Stimulated activated effector memory CD8-positive, alpha-beta T cell treated with anti-CD3 and anti-CD28 coated beads, Interleukin-12 subunit alpha, Interleukin-12 subunit beta, amount 100 ng/mL, for 72 hours (primary cell): ENCODE data around the gene CACNA1C.

Experiments used
- ATAC-seq: fragments of 150-1000 bp; cut with Tn5 transposase; 2 replicates; pipeline ENCODE4 v1.10.0; 2021
- DNase-seq, 2 donors: peaks; one replicate each; pipeline ENCODE4 v3.0.0; 2021 to 2022; ENCODE audit warnings: low spot score in 2 of 2
- H3K27ac Mint-ChIP-seq: one replicate; pipeline ENCODE4 v1.8.0; 2022; ENCODE audit warnings: mild to moderate bottlenecking, mixed read lengths
- H3K36me3 Mint-ChIP-seq: one replicate; pipeline ENCODE4 v1.8.0; 2022; ENCODE audit warnings: mild to moderate bottlenecking, mixed read lengths
- H3K4me1 Mint-ChIP-seq: one replicate; pipeline ENCODE4 v1.8.0; 2022; ENCODE audit warnings: mixed read lengths
- H3K4me3 Mint-ChIP-seq: one replicate; pipeline ENCODE4 v1.8.0; 2022; ENCODE audit warnings: mild to moderate bottlenecking, mixed read lengths
- H3K9me3 Mint-ChIP-seq: one replicate; pipeline ENCODE4 v1.8.0; 2022; ENCODE audit warnings: mixed read lengths

The CACNA1C gene

DNA sequence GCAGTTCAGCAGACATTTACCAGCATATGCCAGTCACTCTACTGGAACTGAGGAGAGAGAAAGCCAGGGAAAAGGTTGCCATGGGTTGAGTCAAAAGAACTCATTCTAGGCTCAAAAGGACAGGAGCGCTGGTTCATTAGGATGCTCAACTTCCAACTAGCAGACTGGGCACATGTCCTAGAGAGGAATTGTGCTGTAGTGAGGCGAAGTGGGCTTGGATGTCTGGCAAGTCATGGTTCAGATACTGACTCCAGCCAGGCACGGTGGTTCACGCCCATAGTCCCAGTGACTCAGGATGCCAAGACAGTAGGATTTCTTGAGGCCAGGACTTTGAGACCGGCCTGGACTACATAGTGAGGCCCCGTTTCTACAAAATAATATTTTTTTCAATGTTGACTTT lies 281.5 kb downstream of the CACNA1C start:
- H3K27ac Mint-ChIP-seq = no peak overlapping the region
- no peaks in the 10 kb centered on the region for H3K4me1 Mint-ChIP-seq
- H3K36me3 Mint-ChIP-seq = no peaks in the 10 kb centered on the region
- H3K4me3 Mint-ChIP-seq = no peak overlapping the region
- DNase-seq = no peak
- no peak for ATAC-seq
- no peaks in the 10 kb centered on the region for H3K9me3 Mint-ChIP-seq

DNA sequence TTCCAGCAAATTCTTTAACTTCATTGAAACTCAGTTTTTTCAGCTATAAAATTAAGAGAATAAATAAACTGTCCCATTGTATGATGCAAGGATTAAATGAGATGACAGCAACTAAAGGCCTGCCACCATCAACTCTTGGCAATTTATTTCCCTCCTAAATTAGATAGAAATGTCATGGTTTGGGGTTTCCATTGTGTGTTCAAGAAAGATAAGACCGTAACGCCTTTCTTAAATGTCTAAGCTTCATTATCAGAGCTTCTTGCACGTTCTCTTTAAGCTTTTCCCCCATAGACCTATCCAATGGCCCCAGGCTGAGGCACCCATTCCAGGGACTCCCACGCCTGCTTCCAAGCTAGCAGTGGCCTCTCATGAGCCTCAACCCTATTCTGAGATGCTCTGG lies 281.9 kb downstream of the CACNA1C start:
- Mint-ChIP-seq H3K36me3 (no peaks in the 10 kb centered on the region), H3K27ac (no peak overlapping the region), H3K4me3 (no peak overlapping the region), H3K4me1 (no peaks in the 10 kb centered on the region), H3K9me3 (no peaks in the 10 kb centered on the region)
- ATAC-seq (no peak), DNase-seq (no peak)

DNA sequence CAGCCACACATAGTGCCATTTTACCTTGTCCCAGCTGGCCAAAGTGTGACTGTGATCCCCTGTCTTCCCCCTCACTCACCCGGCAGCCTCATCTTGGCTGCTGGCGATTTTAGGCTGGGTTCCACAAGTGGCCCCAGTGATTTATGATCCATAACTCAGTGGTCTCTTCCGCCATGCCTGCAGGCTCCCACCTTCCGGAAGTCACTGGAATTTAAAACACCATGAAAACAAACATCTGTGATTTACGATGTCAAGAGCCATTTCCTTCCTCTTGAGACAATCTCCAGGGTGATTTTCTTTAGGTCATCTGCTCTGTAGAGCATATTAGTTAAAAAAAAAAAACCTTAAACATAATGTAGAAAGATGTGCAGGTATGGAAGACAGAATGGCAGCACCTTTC lies 282.3 kb downstream of the CACNA1C start:
- H3K27ac Mint-ChIP-seq = no peak overlapping the region
- ATAC-seq = no peak
- H3K36me3 Mint-ChIP-seq = no peaks in the 10 kb centered on the region
- H3K4me1 Mint-ChIP-seq = no peaks in the 10 kb centered on the region
- no peak for DNase-seq
- no peak overlapping the region for H3K4me3 Mint-ChIP-seq
- H3K9me3 Mint-ChIP-seq = no peaks in the 10 kb centered on the region

DNA sequence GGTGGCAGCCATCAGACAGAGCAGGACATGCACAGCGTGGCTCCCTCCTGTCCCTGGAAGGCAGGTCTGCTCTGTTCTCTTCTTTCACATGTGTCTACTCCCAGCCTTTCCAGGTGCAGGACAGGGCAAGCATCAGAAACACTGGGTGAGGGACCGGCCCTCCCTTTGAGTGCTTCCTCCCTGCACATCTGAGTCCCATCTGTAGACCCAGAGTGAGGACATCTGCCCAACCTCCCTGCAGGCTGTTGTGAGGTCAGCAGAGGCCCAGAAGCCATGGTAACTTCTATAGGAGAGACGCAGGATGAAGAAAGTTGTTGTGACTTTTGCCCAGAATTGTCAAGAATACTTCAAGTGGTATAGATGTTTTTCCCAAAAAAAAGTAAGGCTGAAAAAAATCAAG lies 282.7 kb downstream of the CACNA1C start:
- Mint-ChIP-seq H3K4me3 (no peak overlapping the region), H3K27ac (no peak overlapping the region), H3K4me1 (no peaks in the 10 kb centered on the region), H3K9me3 (no peaks in the 10 kb centered on the region), H3K36me3 (no peaks in the 10 kb centered on the region)
- DNase-seq = no peak
- ATAC-seq = no peak

DNA sequence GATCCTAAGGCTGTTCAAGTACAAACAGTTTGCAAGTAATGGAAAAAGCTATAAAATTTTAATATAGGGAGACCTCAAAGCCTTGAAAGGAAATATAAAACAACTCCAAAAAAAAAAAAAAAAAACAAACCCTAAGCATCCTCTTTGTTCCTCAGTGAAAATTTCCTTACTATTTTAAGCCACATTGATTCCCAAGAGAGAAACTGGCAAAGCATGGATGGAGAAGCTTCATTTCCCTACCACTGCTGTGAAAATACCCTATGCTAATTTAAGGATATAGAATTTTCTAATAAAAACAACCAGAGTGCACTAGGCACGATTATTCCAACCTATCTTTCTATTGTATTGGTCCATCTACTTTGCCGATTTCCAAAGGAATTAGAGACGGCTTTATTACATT lies 283.1 kb downstream of the CACNA1C start:
- Mint-ChIP-seq H3K9me3 (no peaks in the 10 kb centered on the region), H3K4me3 (no peak overlapping the region), H3K27ac (no peak overlapping the region), H3K4me1 (no peaks in the 10 kb centered on the region), H3K36me3 (no peaks in the 10 kb centered on the region)
- ATAC-seq (no peak), DNase-seq (no peak)

DNA sequence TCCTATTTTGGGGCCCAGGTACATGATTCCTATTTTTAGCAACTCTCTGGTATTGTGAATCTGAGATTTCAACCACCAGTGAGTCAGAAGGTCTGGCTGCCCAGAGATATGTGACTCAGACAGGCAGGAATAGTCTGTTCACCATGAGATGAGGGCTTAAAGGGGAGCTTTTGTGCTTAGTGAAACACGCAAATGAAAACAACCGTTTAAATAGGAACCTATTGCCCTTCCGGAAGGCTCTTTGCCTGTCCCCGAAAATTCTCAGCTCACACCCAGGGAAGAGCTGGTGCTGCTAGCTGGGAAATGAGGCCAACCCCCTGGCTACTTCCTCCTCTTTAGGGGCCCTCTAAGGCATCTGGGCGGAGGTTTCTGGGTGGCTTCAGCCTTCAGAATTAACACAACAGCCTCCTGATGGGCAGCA lies 283.6 kb downstream of the CACNA1C start:
- ATAC-seq (peak; percentile 83), DNase-seq (no peak)
- H3K27ac Mint-ChIP-seq = no peak overlapping the region
- H3K9me3 Mint-ChIP-seq = no peaks in the 10 kb centered on the region
- H3K36me3 Mint-ChIP-seq = no peaks in the 10 kb centered on the region
- H3K4me1 Mint-ChIP-seq = no peaks in the 10 kb centered on the region
- no peak overlapping the region for H3K4me3 Mint-ChIP-seq

DNA sequence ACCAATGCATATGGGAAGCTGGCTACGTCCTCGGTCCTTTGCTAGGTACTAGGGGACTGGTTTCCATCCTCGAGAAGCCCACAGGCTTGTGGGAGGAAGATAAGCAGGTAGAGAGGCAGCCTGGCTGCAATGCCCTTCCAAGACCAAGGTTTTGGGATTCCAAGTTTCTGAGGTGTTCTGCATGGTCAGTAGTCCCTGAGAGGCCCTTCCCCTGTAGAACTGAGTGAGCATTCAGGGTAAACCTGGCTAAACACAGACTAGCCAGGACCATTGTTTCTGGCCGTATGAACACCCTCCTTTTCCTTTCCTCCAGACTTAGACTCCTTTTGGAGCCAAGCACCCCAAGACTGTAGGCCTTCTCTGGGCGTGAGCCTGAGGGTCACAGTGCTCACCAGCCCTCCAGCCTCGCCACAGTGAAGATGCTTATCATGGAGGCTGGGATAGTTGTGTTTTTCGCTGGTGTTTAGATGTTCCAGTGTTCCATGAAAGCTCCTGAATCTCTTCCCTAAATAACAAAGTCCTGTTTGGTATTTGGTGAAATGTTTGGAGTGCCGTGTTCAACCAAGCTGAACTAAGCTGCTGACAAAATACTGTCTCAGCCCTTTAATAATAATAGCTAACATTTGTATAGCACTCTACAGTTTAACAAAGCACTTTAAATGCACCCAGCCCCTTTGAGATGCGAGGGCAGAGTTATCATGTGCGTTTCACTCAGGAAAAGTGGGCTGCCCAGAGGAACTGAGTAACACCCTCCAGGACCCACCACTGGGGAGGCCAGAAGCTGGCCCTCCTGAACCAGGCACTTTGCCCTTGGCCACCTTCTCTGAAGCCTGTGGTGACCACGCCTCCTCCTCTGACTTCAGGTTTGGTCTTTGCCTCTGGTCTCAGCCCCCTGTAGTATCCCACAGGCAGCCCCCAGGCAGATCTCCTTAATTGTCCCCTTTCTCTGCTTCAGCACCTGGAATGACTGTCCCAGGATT lies 284.5 kb downstream of the CACNA1C start:
- Mint-ChIP-seq H3K36me3 (no peaks in the 10 kb centered on the region), H3K27ac (no peak overlapping the region), H3K9me3 (no peaks in the 10 kb centered on the region), H3K4me3 (no peak overlapping the region), H3K4me1 (no peaks in the 10 kb centered on the region)
- ATAC-seq (no peak), DNase-seq (no peak)

DNA sequence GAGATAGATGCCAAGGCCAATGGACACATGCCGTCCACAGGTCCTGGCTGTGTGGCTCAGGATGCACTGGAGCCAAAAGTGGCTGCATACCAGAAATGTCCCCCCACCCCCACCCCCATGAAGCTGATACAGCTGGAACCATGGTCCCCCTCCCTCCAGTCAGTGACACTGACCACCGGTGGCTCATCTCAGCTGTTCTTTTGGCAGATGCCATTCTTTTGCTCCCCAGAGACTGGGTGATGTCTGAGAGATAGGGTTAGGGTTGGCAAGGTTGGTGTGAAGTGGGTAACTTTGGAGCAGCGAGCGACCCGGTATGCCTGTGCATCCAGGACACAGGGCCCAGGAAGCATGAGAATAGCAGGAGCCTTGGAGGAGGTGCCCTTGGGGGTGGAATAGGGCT lies 285.6 kb downstream of the CACNA1C start:
- H3K4me1 Mint-ChIP-seq = no peaks in the 10 kb centered on the region
- no peak for ATAC-seq
- DNase-seq = no peak
- H3K9me3 Mint-ChIP-seq = no peaks in the 10 kb centered on the region
- no peaks in the 10 kb centered on the region for H3K36me3 Mint-ChIP-seq
- no peak overlapping the region for H3K27ac Mint-ChIP-seq
- H3K4me3 Mint-ChIP-seq = no peak overlapping the region

DNA sequence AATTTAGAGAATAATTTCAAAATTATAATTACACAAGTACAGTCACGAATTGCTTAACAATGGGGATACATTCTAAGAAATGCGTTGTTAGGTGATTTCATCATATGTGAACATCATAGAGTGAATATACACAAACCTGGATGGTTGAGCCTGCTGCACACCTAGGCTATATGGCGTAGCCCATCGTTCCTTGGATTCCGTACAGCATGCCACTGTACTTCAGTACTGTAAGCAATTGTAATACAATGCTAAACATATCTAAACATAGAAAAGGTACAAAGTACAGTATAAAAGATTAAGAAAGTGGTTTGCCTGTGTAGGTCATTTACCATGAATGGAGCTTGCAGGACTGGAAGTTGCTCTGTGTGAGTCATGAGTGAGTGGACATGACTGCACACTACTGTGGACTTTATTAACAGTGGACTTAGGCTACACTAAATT lies 286.2 kb downstream of the CACNA1C start:
- H3K36me3 Mint-ChIP-seq = no peaks in the 10 kb centered on the region
- ATAC-seq (no peak), DNase-seq (no peak)
- no peak overlapping the region for H3K4me3 Mint-ChIP-seq
- H3K9me3 Mint-ChIP-seq = no peaks in the 10 kb centered on the region
- no peaks in the 10 kb centered on the region for H3K4me1 Mint-ChIP-seq
- no peak overlapping the region for H3K27ac Mint-ChIP-seq

DNA sequence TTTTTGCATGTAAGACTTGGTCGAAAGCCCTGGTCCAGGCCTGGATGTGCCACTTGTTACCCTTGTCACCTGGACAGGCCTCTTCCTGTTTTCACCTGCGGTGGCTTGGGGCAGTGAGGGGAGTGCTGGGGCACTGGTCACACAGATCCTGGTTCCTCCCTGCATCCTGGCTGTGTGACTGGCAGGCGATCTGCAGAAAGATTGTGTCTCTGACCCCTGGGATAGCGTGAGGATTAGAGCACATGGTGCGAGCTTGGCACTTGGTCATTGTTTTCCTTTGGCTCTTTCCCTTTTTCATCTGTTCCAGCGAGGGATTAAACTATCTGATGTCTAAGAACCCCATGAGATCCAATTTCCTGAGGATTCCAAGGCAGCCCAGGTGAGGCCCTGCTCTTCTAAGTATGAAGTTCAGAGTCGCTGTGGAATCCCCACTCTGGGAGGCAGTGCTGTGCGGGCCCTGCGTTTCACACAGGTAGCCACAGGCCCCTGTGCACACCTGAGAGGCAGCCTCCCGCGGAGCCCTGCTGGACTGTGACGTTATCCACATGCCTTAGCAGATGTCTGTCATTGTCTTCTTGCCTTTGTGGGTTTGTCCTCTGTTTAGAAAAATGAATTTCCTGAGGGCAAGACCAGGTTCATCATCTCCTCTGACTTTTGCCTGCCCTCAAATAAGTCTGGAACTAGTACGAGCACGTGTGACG lies 288.4 kb downstream of the CACNA1C start:
- no peak overlapping the region for H3K4me3 Mint-ChIP-seq
- no peaks in the 10 kb centered on the region for H3K36me3 Mint-ChIP-seq
- no peaks in the 10 kb centered on the region for H3K4me1 Mint-ChIP-seq
- no peak overlapping the region for H3K27ac Mint-ChIP-seq
- no peak for ATAC-seq
- H3K9me3 Mint-ChIP-seq = no peaks in the 10 kb centered on the region
- no peak for DNase-seq

DNA sequence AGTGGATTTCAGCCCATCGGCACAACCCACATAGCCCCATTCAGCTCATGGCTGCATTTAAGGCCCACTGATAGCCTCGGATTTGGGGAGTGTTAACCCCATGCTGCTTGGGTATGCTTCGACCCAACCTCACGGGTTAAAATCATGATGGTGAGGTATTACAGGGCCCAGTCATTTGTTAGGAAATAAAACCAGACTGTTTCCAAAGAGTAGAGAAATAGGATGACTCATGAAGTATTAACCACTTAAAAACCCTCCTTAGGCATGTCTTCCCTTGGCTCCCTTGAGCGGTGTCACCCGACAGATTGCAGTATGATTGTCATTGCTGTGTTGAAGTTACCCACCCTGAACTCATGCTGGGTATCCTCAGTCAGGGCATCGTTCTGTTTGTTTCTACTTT lies 289.1 kb downstream of the CACNA1C start:
- no peaks in the 10 kb centered on the region for H3K9me3 Mint-ChIP-seq
- H3K4me1 Mint-ChIP-seq = no peaks in the 10 kb centered on the region
- no peak overlapping the region for H3K4me3 Mint-ChIP-seq
- no peak for DNase-seq
- H3K36me3 Mint-ChIP-seq = no peaks in the 10 kb centered on the region
- H3K27ac Mint-ChIP-seq = no peak overlapping the region
- ATAC-seq = no peak

DNA sequence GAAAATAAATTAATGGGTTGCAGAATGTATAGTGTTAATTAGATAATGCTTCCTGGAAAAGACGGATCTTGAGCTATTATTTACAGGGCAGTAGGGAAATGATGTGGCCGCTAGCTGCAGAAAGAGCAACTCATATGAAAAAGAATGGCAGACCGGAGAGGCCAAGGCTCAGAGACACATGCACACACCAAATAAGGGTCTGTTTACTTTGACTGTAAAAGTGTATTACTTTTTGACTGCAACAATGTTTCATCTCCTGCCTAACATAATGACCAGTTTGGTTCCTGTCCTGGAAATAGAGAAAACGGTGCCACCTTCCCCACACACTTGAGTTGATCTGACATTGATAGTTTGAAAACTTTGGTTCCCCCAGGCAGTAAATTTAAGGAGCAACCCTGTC lies 290.9 kb downstream of the CACNA1C start:
- Mint-ChIP-seq H3K4me1 (no peaks in the 10 kb centered on the region), H3K9me3 (no peaks in the 10 kb centered on the region), H3K27ac (no peak overlapping the region), H3K36me3 (no peaks in the 10 kb centered on the region), H3K4me3 (no peak overlapping the region)
- ATAC-seq (no peak), DNase-seq (no peak)

DNA sequence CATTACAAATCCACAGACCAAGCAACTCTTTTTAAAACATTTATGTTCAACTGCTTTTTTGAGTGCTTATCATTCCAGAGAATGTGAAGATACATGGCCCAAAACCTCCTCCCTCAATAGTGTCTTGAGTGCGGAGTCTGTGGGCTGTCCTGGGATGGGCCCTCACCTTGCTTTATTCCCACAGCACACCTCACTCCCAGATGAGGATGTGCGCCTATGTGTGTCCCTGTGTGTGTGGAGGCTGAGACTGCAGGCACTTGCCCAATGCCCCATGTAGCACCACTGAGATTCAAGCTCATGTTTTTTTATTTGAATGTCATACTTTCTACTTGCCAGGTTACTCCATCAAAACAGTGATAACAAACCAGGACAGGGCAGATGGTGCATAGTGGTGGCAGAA lies 291.7 kb downstream of the CACNA1C start:
- no peak for ATAC-seq
- Mint-ChIP-seq H3K27ac (no peak overlapping the region), H3K36me3 (no peaks in the 10 kb centered on the region), H3K4me3 (no peak overlapping the region), H3K9me3 (no peaks in the 10 kb centered on the region), H3K4me1 (no peaks in the 10 kb centered on the region)
- DNase-seq = no peak

DNA sequence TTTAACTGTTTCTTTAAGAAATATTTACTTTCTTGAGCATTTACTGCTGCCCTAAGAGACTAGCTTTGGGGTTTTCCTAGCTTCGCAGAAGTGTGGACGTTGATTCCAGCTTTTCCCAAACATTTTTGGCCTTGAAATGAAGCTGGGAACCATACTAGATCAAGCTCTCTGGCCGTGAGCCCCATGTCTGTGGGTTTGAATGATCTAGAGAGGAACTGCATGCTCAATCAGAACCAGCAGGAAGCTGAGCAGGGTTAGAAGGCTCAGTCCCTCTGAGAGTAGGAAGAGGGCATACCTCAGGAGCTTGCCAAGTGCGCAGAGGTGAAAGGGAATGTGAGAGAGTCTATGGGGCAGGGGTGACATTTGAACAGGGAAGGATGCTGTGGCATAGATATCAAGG lies 292.1 kb downstream of the CACNA1C start:
- no peak for ATAC-seq
- no peaks in the 10 kb centered on the region for H3K4me1 Mint-ChIP-seq

DNA sequence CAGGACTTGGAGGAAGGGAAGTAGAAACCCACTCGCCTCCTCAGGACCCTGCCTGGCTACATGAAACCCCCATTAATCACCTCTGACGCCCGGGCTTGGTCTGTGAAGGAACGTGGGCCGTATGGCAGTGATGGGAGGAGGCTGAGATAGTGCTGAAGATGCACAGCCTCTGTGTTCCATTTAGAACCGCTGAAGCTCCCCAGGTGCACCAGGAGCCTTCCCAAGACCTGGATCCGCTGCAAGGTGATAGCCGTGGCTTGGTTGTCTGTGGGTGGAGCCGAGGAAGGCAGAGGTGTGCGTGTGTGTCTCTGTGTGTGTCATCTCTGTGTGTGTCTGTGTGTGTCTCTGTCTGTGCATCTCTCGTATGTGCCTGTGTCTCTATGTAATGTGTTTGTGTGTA lies 293.1 kb downstream of the CACNA1C start:
- H3K36me3 Mint-ChIP-seq = no peaks in the 10 kb centered on the region
- DNase-seq (no peak), ATAC-seq (no peak)
- H3K27ac Mint-ChIP-seq = no peak overlapping the region
- no peaks in the 10 kb centered on the region for H3K9me3 Mint-ChIP-seq
- H3K4me1 Mint-ChIP-seq = no peaks in the 10 kb centered on the region
- H3K4me3 Mint-ChIP-seq = no peak overlapping the region

More for the DNA sequence above, 292.1 kb downstream of the CACNA1C start:
- no peaks in the 10 kb centered on the region for H3K9me3 Mint-ChIP-seq
- H3K4me3 Mint-ChIP-seq = no peak overlapping the region
- no peak overlapping the region for H3K27ac Mint-ChIP-seq
- no peaks in the 10 kb centered on the region for H3K36me3 Mint-ChIP-seq
- no peak for DNase-seq

DNA sequence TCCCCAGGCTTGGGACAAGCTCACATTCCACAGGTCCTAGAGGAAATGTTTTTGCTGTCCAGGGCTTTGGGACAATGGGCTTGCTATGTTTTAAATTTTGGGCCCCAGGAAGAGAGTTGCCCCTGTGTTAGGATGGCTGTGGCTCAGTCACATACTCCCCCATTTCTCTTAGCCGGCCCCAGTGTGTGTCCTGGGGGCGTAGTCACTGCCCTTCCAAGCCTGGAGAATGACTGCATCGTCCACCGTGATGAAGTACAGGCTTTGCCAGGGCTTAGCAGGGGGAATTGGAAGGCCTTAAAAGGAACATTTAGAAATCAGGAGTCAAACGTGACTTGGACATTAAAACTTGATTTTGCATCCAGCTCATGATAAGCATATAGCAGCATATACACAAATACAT lies 293.6 kb downstream of the CACNA1C start:
- no peaks in the 10 kb centered on the region for H3K4me1 Mint-ChIP-seq
- DNase-seq (no peak), ATAC-seq (no peak)
- H3K27ac Mint-ChIP-seq = no peak overlapping the region
- H3K4me3 Mint-ChIP-seq = no peak overlapping the region
- H3K9me3 Mint-ChIP-seq = no peaks in the 10 kb centered on the region
- H3K36me3 Mint-ChIP-seq = no peaks in the 10 kb centered on the region
